ENCODE data around the gene RNF225.

DNA sequence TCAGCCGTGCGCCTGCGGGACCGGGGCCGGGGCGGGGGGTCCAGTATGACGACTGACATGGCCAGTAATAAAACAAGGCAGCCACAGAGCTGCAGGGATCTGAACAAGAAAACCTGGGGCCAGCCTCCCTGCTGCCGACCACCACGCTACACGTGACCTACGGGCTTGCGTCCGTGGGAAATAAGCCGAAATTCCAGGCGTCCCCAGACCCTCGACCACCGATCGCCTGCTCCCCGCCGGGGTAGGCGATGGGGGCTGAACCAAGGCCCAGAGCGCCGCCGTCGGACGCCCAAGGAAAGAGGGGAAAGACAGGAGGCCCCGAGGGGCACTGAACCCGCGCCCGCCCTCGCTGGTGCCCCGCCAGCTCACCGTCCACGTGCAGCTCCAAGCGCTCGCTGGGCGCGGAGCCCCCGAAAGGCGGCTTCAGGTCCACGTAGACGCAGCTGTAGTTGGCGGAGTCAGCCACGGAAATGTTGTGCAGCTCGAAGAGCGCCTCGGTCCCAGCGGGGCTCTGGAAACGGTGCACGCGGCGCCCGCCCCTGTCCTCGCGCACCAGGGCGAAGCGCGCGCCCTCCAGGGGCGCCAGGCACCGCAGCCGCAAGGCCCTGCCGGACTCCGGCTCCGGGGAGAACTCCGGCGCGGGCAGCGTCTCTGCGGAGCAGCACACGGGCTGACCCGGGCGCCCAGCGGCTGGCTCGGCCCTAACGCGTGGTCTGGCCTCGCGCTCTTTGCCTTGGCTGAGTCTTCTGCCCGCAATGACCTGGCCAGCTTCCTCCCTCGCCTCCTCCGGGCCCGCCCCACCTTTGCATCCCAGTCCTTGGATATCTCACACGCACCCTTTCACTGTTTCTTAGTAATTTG lies 45.2 kb upstream of the RNF225 start:
- TF ChIP-seq ZNF8 (CRISPR knock-in tag; IDR thresholded peaks at IDR 0.05) (no peak), RARB (CRISPR knock-in tag; IDR thresholded peaks at IDR 0.05) (no peak), ESRRG (CRISPR knock-in tag; IDR thresholded peaks at IDR 0.05) (no peak), OSR1 (CRISPR knock-in tag; IDR thresholded peaks at IDR 0.05) (no peak), ZFP30 (CRISPR knock-in tag; IDR thresholded peaks at IDR 0.05) (no peak), ZC3H10 (CRISPR knock-in tag; IDR thresholded peaks at IDR 0.05) (no peak), ZNF70 (CRISPR knock-in tag; IDR thresholded peaks at IDR 0.05) (no peak), ARNTL (CRISPR knock-in tag; IDR thresholded peaks at IDR 0.05; ENCODE audit: borderline replicate concordance, low read depth) (no peak), SNAI2 (CRISPR knock-in tag; IDR thresholded peaks at IDR 0.05) (no peak), ISL1 (CRISPR knock-in tag; IDR thresholded peaks at IDR 0.05) (no peak), ZFP3 (CRISPR knock-in tag; IDR thresholded peaks at IDR 0.05) (no peak)
- TF ChIP-seq, protein P1, sequence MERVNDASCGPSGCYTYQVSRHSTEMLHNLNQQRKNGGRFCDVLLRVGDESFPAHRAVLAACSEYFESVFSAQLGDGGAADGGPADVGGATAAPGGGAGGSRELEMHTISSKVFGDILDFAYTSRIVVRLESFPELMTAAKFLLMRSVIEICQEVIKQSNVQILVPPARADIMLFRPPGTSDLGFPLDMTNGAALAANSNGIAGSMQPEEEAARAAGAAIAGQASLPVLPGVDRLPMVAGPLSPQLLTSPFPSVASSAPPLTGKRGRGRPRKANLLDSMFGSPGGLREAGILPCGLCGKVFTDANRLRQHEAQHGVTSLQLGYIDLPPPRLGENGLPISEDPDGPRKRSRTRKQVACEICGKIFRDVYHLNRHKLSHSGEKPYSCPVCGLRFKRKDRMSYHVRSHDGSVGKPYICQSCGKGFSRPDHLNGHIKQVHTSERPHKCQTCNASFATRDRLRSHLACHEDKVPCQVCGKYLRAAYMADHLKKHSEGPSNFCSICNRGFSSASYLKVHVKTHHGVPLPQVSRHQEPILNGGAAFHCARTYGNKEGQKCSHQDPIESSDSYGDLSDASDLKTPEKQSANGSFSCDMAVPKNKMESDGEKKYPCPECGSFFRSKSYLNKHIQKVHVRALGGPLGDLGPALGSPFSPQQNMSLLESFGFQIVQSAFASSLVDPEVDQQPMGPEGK (CRISPR knock-in tag; IDR thresholded peaks at IDR 0.05; ENCODE audit: borderline replicate concordance), result no peak
- TF ChIP-seq, protein P2, sequence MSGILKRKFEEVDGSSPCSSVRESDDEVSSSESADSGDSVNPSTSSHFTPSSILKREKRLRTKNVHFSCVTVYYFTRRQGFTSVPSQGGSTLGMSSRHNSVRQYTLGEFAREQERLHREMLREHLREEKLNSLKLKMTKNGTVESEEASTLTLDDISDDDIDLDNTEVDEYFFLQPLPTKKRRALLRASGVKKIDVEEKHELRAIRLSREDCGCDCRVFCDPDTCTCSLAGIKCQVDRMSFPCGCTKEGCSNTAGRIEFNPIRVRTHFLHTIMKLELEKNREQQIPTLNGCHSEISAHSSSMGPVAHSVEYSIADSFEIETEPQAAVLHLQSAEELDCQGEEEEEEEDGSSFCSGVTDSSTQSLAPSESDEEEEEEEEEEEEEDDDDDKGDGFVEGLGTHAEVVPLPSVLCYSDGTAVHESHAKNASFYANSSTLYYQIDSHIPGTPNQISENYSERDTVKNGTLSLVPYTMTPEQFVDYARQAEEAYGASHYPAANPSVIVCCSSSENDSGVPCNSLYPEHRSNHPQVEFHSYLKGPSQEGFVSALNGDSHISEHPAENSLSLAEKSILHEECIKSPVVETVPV (CRISPR knock-in tag; IDR thresholded peaks at IDR 0.05), result no peak
